GM18507 (cell line): ENCODE measurements around the gene SP6.
A peak's percentile ranks its signal among the peaks of the same experiment; 100 is the strongest.

Experiments used
- DNase-seq: peaks from one replicate; pipeline ENCODE4 v3.0.0; 2011; ENCODE audit warnings: low read depth; ENCODE audit not compliant: insufficient read length; ENCODE audit errors: extremely low spot score
- FAIRE-seq: peaks from 2 replicates; lab custom pipeline; 2011; peaks lifted over from hg19 to GRCh38; lab: Jason Lieb, UNC

Gene SP6

DNA sequence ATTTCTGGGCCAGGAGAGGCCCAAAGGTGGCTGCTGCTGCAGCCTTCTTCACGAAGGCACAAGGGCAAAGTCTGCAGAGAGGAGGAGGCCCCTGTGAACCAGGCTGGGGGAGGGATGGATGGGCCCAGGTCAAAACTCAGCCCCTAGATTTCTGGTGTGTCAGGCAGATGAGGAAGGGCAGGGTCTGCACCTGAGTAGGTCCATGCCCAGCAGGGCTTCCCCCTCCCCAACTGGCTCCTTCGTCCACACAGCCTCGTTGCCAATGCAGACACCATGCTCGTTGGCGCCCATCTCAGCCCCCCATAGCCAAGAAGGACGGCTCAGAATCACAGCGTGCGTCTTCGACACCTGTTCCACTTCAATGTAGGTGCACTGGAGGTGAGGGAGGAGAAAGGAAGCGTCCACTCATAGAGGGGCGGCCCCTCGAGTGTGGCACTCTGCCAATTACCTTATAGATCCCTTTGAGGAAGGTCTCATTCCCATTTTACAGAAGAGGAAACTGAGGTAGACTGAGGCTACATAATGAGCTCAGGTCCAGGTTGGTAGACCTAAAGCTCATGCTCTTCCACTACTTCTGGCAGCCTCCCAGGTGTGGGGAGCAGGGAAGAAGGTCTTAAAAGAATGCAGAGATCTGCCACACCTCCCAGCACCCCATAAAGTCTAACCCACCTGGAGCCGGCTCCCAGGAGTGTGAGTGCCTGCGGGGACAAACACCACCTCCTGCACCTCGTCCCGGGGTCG is 10.8 kb downstream of the SP6 start:
- DNase-seq (no peak), FAIRE-seq (no peak)

DNA sequence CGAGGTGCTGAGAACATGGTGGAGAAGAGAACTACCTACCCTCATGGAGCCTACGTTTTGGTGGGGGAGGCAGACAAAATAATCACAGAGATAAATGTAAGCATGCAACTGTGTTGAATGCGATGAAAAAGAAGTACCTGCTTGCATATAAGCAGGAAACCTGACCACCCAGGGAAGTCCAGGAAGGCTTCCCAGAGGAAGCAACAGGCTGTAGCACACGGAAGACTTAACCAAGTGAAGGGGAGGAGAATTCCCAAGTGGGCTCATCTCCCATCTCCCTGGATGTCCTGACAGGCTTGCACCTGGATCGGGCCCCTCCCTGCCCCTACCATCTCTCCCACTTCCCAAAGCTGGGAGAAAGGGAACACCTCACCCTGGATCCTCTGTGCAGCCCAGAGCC is 11.9 kb downstream of the SP6 start:
- FAIRE-seq (no peak), DNase-seq (no peak)

DNA sequence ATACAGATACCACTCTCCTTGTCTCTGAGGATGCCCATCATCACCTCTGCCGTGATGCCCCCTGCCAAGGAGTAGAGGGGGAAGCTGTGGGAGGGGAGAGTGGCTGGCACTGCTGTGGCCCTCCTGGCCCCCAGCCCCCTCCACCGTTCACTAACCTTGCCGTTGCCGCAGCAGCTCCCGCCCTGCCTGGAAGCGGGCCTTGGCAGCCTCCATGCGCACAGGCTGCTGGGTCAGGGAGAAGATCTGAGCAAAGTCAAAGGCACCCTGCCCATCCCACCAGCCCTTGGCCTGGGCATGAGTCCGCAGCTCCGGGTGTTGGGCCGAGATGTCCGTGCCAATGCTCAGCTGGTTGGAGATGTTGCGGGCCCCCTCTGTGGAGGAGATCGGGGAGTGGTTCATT is 12.3 kb downstream of the SP6 start:
- DNase-seq (no peak), FAIRE-seq (no peak)

DNA sequence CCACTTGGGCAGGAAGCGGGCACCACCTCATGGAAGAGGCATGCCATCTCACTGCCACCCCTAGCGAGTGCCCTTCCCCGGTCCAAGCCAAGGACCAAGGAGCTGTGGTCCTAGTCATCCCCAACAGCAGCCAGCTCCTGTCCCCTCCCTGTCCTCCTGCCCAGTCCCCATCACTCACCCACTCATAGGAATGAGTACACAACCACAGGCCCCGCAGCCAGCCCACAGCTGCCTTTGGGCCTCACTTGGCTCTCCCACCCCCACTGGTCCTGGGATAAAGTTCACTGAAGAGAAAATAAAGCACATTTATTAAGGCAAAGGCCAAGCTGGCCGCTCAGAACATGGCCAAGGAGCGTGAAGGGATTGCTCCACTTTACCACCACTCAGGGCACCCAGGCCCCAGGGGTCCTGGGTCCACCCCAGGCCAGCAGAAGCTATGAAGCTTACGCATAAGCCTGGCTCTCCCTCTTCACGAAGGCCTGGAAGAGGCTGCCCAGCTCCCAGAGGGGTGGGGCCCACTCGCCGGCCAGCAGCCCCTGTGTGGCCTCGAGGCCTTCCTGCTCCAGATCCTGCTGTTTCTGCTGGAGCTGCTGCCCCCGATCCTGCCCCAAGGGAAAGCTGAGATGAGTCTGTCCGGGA is 13.4 kb downstream of the SP6 start:
- DNase-seq (no peak), FAIRE-seq (no peak)

DNA sequence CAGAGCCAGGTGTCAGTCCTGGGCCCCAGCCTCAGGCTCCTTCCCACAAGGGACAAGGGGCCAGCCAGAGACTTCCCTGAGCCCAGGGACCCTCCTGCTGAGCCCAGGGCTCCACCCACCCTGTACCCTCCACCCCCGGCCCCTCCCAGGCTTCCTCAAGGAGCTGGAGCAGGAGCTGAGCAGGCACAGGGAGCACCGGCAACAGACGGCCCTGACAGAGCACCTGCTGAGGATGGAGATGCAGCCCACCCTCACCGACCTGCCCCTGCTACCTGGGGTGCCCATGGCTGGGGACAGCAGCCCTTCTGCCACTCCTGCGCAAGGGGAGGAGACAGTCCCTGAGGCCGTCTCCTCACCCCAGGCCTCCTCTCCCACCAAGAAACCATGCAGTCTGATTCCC is 14.4 kb downstream of the SP6 start:
- DNase-seq (no peak), FAIRE-seq (no peak)

DNA sequence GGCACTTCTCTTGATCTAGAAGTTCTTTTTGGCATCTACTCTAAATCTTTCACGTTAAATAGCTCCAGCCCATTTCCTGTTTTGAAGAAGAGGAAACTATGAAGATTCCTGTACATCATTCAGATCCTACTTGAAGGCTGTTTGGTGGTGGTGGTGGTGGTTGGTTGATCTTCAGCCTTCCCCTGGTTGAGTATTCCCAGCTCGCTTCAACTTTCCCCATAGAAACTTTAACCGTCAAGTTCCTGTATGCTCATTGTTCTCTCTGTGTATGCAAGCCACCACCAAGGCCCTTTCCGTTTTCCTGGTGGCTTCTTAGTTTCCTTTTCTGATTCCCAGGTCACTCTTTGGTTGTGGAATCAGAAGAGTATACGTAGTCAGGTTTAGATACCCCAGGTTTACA is 16.2 kb downstream of the SP6 start:
- FAIRE-seq (no peak), DNase-seq (no peak)

DNA sequence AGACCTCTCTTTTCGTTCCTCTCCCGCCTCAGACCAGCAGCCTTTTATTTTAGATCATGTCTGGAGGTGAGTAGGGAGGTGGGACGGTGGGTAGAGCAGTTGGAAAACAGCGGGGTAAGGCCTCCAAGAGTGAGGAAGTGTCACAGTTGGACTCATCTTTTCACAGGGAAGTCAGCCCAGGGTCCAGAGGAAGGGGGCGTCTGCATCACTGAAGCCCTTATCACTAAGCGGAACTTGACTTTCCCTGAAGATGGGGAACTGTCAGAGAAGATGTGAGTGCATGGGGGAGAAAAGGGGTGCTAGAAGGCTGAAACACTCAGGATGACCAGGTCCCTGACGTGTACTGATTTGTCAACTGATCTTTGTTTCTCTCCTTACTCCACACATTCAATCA is 19.0 kb downstream of the SP6 start:
- FAIRE-seq, result no peak
- no peak for DNase-seq

DNA sequence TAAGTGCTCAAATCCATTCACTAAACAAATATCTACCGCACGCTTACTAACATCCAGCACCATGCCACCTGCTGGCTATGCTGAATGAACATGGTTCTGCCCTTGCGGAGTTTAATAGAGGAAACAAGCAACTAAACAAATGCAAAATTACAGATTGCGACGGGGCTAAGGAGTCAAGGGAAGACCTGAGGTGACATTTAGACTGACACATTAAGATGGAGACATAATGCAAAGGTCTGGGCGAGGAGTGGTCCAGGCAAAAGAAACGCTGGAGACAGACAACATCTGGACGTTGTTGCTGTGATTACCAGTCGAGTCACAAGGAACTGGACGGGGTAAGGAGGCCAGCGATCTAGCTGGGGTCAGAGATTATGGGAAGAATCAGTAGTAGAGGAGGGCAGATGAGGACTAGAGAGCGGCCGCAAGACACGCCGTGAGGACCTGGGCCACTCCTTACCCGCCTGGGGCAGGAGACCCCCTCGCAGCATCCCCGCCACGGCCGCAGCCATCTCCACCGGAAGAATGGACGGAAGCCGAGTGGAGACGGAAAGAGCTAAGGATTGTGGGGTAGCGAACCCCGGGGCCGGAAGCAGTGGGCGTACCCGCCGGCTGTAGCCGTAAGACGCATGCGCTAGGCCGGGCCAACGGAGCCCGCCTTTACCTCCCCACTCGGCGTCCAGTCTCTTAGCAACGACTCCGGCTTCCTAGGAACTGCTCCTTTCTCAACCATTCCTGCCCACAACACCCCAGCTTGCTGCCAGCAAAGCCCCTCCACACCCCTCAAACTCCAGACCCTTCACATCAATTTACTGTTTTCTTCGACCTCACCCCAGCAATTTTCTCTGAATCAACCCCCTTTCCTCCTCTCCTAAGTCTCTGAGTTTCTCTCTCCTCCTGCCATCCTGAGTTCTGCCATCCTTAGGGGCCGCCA is 19.7 kb downstream of the SP6 start, which contains the start of the genes LRRC46 and MRPL10:
Gene LRRC46 (plus strand): TSS at position 668 of the 931 bp plus-strand sequence. CDS start 320 bp downstream, outside the sequence.
Gene MRPL10 (minus strand): TSS at position 539 of the 931 bp plus-strand sequence. CDS start 30 bp downstream, at position 509.
- peak; percentile 94 for FAIRE-seq

DNA sequence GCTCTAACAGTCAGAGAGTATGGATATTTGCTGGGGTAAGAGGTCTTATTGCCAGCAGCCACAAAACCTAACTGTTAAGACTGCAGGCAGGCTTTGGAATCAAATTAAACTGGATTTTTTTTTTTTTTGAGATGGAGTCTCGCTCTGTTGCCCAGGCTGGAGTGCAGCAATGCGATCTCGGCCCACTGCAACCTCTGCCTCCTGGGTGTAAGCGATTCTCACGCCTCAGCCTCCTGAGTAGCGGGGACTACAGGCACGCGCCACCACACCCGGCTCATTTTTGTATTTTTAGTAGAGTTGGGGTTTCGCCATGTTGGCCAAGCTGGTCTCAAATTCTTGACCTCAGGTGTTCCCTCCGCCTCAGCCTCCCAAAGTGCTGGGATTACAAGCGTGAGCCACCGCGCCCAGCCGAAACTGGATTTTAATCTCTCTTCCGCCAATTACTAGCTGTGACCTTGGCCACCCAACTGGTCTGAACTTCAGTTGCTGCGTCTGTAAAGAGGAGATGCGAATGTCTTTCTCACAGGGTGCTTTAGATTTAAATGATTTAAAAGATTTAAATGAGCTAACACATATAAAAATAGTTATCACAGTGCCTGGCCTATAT is 20.5 kb downstream of the SP6 start:
- no peak for FAIRE-seq
- no peak for DNase-seq

More for the DNA sequence above, 19.7 kb downstream of the SP6 start, which contains the start of the genes LRRC46 and MRPL10:
- DNase-seq, result peak; percentile 98

DNA sequence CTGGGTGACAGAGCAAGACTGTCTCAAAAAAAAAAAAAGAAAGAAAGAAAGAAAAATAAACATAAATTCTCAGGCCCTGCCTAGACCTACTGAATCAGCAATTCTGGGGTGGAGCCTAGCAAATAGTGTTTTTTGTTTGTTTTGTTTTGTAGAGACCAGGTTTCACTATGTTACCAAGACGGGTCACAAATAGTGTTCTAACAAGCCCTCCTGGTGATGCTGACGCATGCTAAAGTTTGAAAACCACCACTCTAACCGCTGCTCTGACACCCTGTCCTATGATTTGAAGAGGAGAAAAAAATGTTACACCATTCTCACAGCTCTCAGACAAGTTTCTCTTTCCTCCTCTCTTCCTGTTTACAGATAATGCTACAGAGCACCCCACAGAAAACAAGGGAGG is 21.1 kb downstream of the SP6 start:
- no peak for FAIRE-seq
- no peak for DNase-seq

DNA sequence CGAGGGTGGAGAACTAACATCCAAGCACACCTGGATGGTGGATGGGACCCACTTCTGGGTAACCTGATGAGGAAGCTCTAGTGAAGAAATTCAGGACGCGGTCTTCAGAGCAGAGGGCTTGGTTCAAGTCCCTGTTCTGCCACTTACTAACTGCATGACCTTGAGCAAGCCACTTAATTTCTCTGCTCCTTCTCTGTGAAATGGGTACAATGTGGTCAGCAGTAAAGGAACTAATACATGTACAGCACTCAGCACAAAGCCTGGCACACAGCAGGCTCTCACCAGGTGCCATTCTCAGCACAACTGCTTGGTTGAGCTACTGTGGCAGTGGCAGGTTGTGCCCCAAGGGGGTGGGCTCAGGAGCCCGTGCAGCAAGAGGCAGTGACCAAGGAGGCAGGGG is 27.4 kb downstream of the SP6 start:
- DNase-seq (no peak), FAIRE-seq (no peak)

DNA sequence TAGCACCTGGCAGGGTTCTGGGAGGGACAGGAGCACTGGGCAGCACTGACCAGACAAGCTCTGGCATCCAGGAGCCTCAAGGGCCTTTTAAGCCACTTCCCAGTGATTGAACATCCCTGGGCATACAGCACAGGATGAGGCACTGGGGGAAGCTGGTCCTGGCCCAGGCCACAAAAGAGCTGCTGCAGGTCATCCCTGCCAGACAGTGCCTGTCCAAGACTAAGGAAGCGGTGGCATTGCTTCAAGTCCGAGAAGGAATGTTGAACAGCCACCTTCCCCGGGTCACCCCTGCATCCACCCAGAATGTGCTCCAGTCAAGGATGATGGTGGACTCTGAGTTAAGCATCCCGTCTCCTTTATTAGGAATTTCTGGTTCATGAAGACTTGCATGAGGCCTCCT is 28.2 kb downstream of the SP6 start:
- FAIRE-seq (no peak), DNase-seq (no peak)

DNA sequence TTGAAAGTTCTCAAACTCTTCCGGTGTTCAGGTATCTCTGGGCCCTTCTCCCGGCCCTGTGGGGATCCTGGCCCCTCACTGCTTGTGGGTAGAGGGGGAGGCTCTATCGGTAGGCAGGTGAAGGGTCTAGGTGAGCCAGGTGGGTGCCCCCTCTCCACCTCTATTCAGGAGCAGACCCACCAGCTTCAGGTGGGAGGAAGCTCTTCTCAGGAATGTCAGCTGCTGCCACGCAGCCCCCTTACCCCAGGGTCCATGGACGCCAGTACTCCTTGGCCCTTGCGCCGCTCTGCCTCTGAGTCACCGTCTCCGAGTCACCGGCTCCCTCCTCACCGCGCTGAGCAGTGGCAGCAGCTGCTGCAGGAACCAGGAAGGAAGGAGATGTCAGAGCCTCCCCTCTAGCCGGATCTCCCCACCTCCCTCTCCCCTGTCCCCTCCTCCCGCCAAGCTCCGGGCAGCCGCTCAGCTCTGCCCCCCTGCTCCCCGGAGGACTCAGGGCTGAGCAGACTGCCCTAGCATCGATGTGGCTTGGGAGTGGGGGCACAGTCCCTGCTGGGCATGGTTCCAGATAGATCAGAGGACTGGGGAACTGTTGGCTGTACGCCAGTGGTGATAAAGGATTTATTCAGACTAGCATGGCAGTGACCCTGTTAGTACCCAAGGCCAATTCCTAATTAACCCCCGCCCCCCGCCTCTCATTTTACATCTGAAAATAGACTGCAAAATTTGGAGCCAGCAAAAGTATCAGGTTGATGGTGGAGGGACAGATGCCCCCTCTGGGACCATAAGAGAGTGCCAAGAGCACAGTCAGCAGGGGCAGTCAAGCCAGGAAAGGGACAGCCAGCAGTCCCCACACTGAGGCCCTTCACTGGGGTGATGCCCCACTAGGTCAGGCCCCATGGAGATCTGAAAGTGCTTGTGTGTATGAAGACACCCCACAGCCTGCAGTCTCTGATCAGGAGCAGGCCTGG is 29.3 kb downstream of the SP6 start, which contains the start of gene OSBPL7:
Gene OSBPL7 (minus strand): TSS at position 371 of the 968 bp plus-strand sequence. CDS start 1,516 bp downstream, outside the sequence.
- peak; percentile 83 for DNase-seq
- peak; percentile 92 for FAIRE-seq

DNA sequence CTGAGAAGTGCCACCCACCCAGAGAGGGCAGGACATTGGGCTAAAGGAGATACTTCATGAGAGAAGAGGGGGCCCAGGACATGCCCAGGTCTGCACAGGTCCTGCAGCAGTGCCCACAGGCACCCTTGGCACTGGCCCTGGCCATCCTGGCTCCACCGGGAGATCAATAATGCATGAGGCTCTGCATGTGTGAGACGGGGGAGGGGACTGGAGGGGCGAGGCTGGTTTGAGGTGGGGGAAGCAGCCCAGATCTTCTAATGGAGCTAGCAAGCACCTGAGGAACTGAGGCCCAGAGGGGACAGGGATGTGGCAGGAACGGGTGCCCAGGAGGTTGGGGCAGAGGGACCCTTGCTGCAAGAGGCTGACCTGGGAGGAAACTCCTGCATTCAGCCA is 29.9 kb downstream of the SP6 start:
- FAIRE-seq (peak; percentile 18), DNase-seq (no peak)

DNA sequence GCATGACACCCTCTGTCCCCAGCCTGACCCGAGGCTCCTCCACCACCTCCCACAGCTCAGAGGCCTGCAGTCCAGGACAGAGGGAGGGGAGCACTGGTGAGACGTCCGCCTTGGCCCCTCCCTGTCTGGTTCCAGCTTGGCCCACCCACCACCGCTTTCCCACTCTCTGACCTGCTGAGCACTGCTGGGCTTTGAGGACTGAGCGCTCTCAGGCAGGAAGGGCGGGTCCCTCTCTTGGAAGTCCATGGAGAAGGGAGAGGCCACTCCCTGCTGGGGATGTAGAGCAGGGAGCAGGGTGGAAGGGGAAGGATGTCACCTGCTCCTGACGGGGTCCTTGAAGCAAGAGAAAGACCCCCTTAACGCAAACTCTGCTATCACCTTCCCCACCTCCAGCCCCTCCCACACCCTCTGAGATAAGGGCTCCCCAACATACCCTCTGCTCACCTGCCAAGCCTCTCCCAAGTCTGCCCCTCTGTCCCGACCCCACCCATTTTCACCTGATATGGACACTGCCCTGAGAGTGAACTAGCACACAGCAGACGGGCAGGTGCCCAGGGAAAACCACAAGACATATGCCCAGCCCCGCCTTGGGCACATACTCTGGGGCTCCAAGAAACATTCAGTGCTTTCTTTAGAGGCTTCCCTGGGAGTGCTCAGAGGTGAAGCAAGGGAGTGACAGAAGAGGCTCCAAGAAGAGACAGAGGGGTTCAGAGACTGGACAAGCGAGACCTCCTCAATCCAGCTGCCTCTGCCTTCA is 30.8 kb downstream of the SP6 start:
- DNase-seq (no peak), FAIRE-seq (no peak)

DNA sequence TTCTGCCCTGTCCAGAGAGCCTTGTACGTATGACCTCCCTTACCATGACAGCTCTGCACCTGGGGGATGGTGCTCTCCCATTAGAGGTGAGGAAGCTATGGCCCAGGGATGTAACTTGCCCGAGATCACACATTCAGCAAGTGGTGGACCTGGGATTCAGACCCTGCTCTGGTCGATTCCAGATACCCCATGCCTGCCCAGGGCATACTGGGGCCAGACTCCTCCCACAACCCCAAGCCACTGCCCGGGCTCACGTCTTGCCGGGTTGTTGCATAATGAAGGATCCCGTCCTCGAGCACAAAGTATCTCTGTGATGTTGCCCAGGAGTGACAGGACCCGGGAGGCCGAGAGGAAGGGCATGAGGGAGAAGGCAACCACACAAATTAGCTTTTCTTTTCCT is 31.5 kb downstream of the SP6 start:
- FAIRE-seq (no peak), DNase-seq (no peak)

DNA sequence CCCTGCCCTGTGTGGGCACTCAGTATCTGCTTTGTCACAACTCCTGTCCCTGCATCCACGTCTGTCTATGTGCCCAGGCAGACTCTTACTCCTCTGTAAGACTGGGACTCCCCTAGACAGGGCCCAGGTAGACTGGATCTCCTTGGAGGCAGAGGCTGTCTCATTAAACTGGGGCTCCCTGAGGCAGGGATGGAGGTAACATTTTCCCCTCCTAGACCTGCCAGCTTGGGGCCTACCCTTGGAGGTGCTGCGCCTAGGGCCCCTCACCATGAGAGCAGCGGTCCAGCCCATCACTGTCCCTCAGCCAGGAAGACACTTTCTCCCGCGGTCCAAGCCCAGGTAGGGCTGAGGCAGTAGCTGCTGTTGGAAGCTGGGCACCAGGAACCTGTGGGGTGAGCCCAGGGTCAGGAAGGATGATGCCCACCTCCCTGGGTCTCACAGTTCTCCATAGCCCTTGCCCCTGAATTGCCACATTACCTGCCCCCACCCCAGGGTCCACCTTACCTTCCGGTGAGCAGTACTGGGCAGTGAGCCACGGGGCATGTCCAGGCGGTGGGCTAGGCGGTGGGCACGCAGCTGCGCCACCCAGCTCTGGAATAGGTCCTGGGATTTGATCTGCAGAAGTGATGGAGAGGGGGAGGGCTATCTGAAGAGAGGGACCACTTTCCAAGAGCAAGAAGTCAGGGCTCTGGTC is 32.8 kb downstream of the SP6 start:
- FAIRE-seq (no peak), DNase-seq (no peak)
